CD14-positive monocyte (primary cell): ENCODE measurements around the gene SYTL1. TPM values are rescaled to one million over a fixed set of nuclear protein-coding genes. Genes with fewer than 3 reads are reported as not detected.

Experiments
- DNase-seq, 3 donors: peaks; one replicate each; pipeline ENCODE4 v3.0.0-alpha.2; 2011 to 2022
- H2AFZ ChIP-seq: 2 replicates; pipeline ENCODE4 v1.6.0; 2012; ENCODE audit warnings: mild to moderate bottlenecking, low read depth, low read length, inconsistent platforms; ENCODE audit not compliant: insufficient read depth, poor library complexity, severe bottlenecking
- H3K27ac ChIP-seq, 2 donors: 1 replicate in 1 of 2; 2 replicates in 1 of 2; pipeline ENCODE4 v1.5.1; 2012 to 2013; ENCODE audit warnings: low read length in 2 of 2, control low read depth in 1 of 2, inconsistent platforms in 1 of 2, low read depth in 1 of 2, mild to moderate bottlenecking in 1 of 2
- H3K27me3 ChIP-seq, 2 donors: one replicate each; pipeline versions ENCODE4 v1.6.0 to v1.6.1; 2011 to 2013; ENCODE audit warnings: low read length in 2 of 2; ENCODE audit not compliant: control insufficient read depth in 2 of 2, insufficient read depth in 2 of 2
- H3K36me3 ChIP-seq, 2 donors: replicated peaks in 1 of 2; 1 replicate in 1 of 2; 2 replicates in 1 of 2; pipeline versions ENCODE4 v1.5.1 to v1.6.1; 2012 to 2013; ENCODE audit warnings: low read length in 2 of 2, control low read depth in 1 of 2, inconsistent platforms in 1 of 2, mild to moderate bottlenecking in 1 of 2; ENCODE audit not compliant: insufficient read depth in 2 of 2, control insufficient read depth in 1 of 2
- H3K4me1 ChIP-seq, 2 donors: 1 replicate in 1 of 2; 2 replicates in 1 of 2; pipeline versions ENCODE4 v1.5.1 to v1.6.1; 2012 to 2013; ENCODE audit warnings: low read length in 2 of 2, control low read depth in 1 of 2, inconsistent platforms in 1 of 2, mild to moderate bottlenecking in 1 of 2, moderate library complexity in 1 of 2; ENCODE audit not compliant: insufficient read depth in 2 of 2, control insufficient read depth in 1 of 2
- H3K4me2 ChIP-seq: replicated peaks from 2 replicates; pipeline ENCODE3; 2012; ENCODE audit warnings: low read length, moderate library complexity, mild to moderate bottlenecking; ENCODE audit not compliant: poor library complexity, severe bottlenecking; ENCODE audit errors: extremely low read depth
- H3K4me3 ChIP-seq, 3 experiments: fragments of 200-600 bp in 1 of 3; sonication (generic) in 1 of 3; replicated peaks in 1 of 3; 1 replicate in 2 of 3; 2 replicates in 1 of 3; pipeline ENCODE4 v1.5.1; 2011 to 2013; ENCODE audit warnings: low read length in 3 of 3, mild to moderate bottlenecking in 3 of 3, control low read depth in 2 of 3, low read depth in 2 of 3, inconsistent platforms in 1 of 3, moderate library complexity in 1 of 3
- H3K79me2 ChIP-seq: 2 replicates; pipeline ENCODE4 v1.6.0; 2012; ENCODE audit warnings: mild to moderate bottlenecking, control low read depth, inconsistent platforms, low read length, moderate library complexity; ENCODE audit not compliant: insufficient read depth
- H3K9ac ChIP-seq: 2 replicates; pipeline ENCODE4 v1.6.0; 2017; ENCODE audit warnings: low read length, mild to moderate bottlenecking; ENCODE audit not compliant: insufficient read depth, poor library complexity, severe bottlenecking
- H3K9me3 ChIP-seq, 2 donors: replicated peaks in 1 of 2; 1 replicate in 1 of 2; 2 replicates in 1 of 2; pipeline versions ENCODE4 v1.5.1 to v1.6.1; 2012 to 2013; ENCODE audit warnings: low read length in 2 of 2, control low read depth in 1 of 2; ENCODE audit not compliant: control insufficient read depth in 1 of 2, insufficient read depth in 1 of 2
- H4K20me1 ChIP-seq: 2 replicates; pipeline ENCODE4 v1.6.0; 2012; ENCODE audit warnings: mild to moderate bottlenecking, low read length, control low read depth, moderate library complexity; ENCODE audit not compliant: insufficient read depth
- H3K27ac Mint-ChIP-seq, 7 donors: one replicate each; pipeline ENCODE4 v1.8.0; 2020; ENCODE audit warnings: mild to moderate bottlenecking in 7 of 7, mixed read lengths in 7 of 7, moderate library complexity in 6 of 7, inconsistent platforms in 2 of 7
- H3K27me3 Mint-ChIP-seq, 3 donors: one replicate each; pipeline ENCODE4 v1.8.0; 2021 to 2022; ENCODE audit warnings: low read depth in 3 of 3, mild to moderate bottlenecking in 3 of 3, mixed read lengths in 3 of 3, moderate library complexity in 3 of 3, inconsistent platforms in 1 of 3
- H3K36me3 Mint-ChIP-seq, 2 donors: one replicate each; pipeline ENCODE4 v1.8.0; 2020; ENCODE audit warnings: mixed read lengths in 2 of 2, inconsistent platforms in 1 of 2, mild to moderate bottlenecking in 1 of 2
- H3K4me1 Mint-ChIP-seq: one replicate; pipeline ENCODE4 v1.8.0; 2020; ENCODE audit warnings: mild to moderate bottlenecking, mixed read lengths
- H3K4me3 Mint-ChIP-seq, 2 donors: one replicate each; pipeline ENCODE4 v1.8.0; 2020; ENCODE audit warnings: mild to moderate bottlenecking in 2 of 2, mixed read lengths in 2 of 2, moderate library complexity in 1 of 2
- H3K9me3 Mint-ChIP-seq, 7 donors: one replicate each; pipeline ENCODE4 v1.8.0; 2020 to 2022; ENCODE audit warnings: mixed read lengths in 7 of 7, mild to moderate bottlenecking in 6 of 7, moderate library complexity in 6 of 7, inconsistent platforms in 2 of 7
- WGBS: methylation state at CpG from one replicate; pipeline ENCODE4 v1.1.5; 2013; ENCODE audit warnings: missing lambda C conversion rate; ENCODE audit not compliant: insufficient coverage; 5-methylcytosine and 5-hydroxymethylcytosine counted together
- intact Hi-C, 2 donors: fragments of 100-400 bp; cut with micrococcal nuclease; formaldehyde crosslinking; loops; one replicate each; pipeline versions ENCODE4 v1.15.0 to v1.15.1; 2023
- polyA plus RNA-seq, 3 donors: library from polyadenylated mRNA; depleted of rRNA in 1 of 3; unstranded in 2 of 3; stranded (reverse) in 1 of 3; fragments of 300-500 nt in 2 of 3; fragments of >200 nt in 1 of 3; fragmentation: Illumina TruSeq in 2 of 3; gene quantifications; 1 replicate in 2 of 3; 2 replicates in 1 of 3; pipeline ENCODE4 v1.2.3, GENCODE V29; 2012 to 2021
- TF ChIP-seq, protein P1 (sequence below): fragments of 200-600 bp; IDR thresholded peaks from one replicate; pipeline ENCODE4 v1.8.0; 2022; ENCODE audit warnings: antibody characterized with exemption, mild to moderate bottlenecking

SYTL1 gene
- polyA plus RNA-seq, 3 donors, result 26.9 to 95.8 (median 44.6) TPM

DNA sequence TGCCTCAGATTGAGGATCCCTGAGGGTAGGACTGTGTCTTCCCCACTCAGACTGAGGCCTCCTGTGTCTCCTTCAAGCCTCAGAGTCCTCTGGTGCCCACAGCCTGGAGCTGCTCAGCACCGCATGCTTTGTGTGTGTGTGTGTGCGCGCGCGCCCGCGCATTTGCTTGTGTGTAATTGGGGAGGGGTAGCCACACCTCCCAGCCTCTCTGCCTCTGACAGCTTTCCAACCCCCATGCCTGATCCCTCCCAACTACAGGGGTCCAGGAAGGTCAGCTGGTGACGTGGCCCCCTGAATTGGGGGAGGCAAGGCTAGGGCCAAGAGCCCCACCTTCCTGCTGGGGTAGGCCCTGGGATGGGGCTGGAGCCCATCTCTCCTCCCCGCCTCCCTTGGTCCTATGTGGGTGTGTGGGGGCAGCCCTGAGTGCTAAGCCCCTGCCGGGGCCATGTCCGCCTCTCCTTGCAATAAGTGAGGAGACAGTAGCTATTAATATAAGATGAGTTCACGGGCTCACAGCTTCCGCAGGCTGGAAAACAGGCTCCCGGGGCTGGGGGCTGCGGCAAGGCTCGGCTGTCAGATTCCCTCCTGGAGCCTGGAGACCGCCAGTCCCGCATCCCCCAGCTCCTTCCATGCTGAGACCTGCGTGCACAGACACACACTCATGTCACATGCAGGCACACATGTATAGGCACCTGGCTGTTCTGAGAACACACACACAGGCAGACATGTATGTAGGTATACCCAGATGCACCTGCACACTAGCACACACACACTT, 57.6 kb downstream of the SYTL1 start:
- H3K79me2 ChIP-seq, result no peaks in the 10 kb centered on the region
- no peak for DNase-seq
- no peak overlapping the region for H3K27ac ChIP-seq
- H3K4me1 ChIP-seq, result peaks cover 20 to 24% of the 10 kb centered on the region in 2 donors
- no peak overlapping the region for H3K4me2 ChIP-seq
- no peaks in the 10 kb centered on the region for H3K27me3 ChIP-seq
- peaks cover 42% of the 10 kb centered on the region for H4K20me1 ChIP-seq
- TF ChIP-seq, protein P1, sequence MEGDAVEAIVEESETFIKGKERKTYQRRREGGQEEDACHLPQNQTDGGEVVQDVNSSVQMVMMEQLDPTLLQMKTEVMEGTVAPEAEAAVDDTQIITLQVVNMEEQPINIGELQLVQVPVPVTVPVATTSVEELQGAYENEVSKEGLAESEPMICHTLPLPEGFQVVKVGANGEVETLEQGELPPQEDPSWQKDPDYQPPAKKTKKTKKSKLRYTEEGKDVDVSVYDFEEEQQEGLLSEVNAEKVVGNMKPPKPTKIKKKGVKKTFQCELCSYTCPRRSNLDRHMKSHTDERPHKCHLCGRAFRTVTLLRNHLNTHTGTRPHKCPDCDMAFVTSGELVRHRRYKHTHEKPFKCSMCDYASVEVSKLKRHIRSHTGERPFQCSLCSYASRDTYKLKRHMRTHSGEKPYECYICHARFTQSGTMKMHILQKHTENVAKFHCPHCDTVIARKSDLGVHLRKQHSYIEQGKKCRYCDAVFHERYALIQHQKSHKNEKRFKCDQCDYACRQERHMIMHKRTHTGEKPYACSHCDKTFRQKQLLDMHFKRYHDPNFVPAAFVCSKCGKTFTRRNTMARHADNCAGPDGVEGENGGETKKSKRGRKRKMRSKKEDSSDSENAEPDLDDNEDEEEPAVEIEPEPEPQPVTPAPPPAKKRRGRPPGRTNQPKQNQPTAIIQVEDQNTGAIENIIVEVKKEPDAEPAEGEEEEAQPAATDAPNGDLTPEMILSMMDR, result no peak
- Mint-ChIP-seq H3K4me3 (no peak overlapping the region), H3K27ac (peak overlapping the region in 1 of 7 donors; percentile 31), H3K36me3 (peaks cover 4 to 6% of the 10 kb centered on the region in 2 donors), H3K9me3 (no peaks in the 10 kb centered on the region), H3K27me3 (peaks cover 2 to 5% (median 3%) of the 10 kb centered on the region in 3 donors), H3K4me1 (peaks cover 25% of the 10 kb centered on the region)
- no peak overlapping the region for H3K9ac ChIP-seq
- WGBS, result 98% methylated on average over 10 of the region's 19 CpGs
- no peaks in the 10 kb centered on the region for H3K36me3 ChIP-seq
- no peaks in the 10 kb centered on the region for H3K9me3 ChIP-seq
- intact Hi-C loops, result loop anchor here (5.0 to 10.0 kb wide), 4 partner anchors 42 to 295 kb away; partner anchors contain the start of gene AHDC1 (in 1 of the 2)
- no peak overlapping the region for H3K4me3 ChIP-seq
- H2AFZ ChIP-seq, result no peak overlapping the region

DNA sequence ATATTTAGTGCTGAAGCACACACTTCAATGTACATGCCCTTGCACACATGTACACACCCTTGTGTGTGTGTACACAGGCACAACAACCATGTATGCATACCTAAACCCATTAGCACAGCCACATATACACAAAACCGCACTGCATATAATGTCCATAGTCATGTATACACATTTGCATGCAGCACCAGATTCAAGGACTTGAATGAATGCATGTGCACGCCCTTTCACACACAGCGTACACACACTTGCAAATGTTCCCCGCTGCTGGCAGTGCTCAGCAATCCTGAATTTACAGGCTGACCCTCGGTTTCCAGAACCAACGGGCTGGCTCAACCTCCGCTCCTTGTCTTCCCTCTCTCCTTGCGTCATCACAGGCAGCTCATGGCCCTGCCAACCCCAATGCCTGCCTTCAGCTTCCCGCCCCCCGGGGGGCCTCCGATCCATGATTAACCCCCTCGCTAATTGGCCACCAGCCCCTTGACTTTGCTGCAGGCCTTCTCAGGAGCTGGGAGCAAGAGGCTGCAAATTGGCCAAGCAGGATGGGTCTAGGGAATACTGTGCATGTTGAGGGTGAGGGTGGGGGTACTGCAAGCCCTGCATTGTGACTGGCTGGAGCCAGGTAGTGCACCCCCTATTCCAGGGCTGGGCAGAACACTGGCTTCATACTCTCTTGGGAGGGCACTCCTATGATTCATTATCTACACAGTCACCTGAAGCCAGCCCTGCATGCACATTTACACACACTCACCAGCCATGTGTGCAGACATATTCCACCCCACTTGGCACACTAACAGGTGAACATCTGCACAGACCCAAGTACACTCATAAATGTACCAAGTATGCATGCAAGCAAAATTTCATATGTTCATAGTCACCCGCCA, 58.5 kb downstream of the SYTL1 start:
- Histone ChIP-seq H3K79me2 (no peaks in the 10 kb centered on the region), H3K27ac (no peak overlapping the region), H4K20me1 (peaks cover 50% of the 10 kb centered on the region), H2AFZ (no peak overlapping the region), H3K27me3 (no peaks in the 10 kb centered on the region), H3K9ac (no peak overlapping the region), H3K9me3 (no peaks in the 10 kb centered on the region), H3K4me3 (no peak overlapping the region), H3K4me1 (peaks cover 26 to 32% of the 10 kb centered on the region in 2 donors), H3K36me3 (peaks cover 0 to 5% of the 10 kb centered on the region in 2 donors), H3K4me2 (no peak overlapping the region)
- Mint-ChIP-seq H3K27ac (no peak overlapping the region), H3K9me3 (no peaks in the 10 kb centered on the region), H3K27me3 (peaks cover 0 to 5% (median 3%) of the 10 kb centered on the region in 3 donors), H3K4me1 (peaks cover 32% of the 10 kb centered on the region), H3K4me3 (no peak overlapping the region), H3K36me3 (peaks cover 4 to 8% of the 10 kb centered on the region in 2 donors)
- no peak for DNase-seq
- intact Hi-C loops, result loop anchor here in 1 of 2 donors (5.0 to 10.0 kb wide), 2 partner anchors 202 to 264 kb away; partner anchors contain the start of gene AHDC1
- WGBS, result 67% methylated on average over 12 of the region's 13 CpGs
- TF ChIP-seq, protein P1, result no peak
